SIG-M5 treated with dmso at 0.1 percent for 504 hours (cell line): Measurements from ENCODE around the gene AGAP3.

Source experiments
- DNase-seq: peaks from one replicate; lab custom pipeline; 2025; ENCODE audit not compliant: unreplicated experiment; lab: John Stamatoyannopoulos, UW

Gene AGAP3

DNA sequence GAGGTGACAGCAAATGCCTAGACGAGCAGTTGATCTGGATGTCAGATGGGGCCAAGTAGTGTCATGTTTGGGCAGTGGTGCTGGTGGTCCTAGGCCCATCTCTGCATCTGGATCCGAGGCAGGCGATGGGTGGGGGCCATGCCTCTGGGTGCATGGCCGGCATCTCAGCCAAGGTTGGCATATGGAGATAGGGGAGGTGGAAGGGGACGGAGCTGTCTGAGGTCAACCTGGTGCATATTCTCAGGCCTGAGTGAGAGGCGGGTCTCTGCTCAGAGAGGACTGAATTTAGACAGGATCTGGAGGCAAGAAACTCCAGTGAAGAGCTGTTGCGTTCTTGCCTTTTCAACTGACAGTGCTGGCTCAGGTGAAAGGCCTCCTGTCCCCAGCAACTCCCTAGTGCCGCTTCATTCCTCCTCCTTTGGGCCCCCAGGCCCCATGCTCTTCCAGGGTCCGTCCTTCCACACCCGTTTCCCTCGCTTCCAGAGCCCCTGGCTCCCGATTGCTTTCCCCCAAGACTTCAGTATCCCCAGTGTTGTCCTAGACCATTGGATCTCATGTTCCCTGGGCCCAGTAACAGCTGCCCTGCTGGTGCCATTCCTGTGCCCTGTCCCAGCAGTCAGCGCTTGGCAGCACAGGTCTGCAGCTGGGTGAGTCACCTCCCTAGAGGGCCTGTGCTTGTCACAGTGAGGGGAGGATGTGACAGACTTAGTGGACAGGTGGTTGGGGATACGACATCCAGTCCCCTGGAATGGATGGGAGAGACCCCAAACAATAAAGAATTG lies 48.7 kb downstream of the AGAP3 start:
- DNase-seq, result no peak

DNA sequence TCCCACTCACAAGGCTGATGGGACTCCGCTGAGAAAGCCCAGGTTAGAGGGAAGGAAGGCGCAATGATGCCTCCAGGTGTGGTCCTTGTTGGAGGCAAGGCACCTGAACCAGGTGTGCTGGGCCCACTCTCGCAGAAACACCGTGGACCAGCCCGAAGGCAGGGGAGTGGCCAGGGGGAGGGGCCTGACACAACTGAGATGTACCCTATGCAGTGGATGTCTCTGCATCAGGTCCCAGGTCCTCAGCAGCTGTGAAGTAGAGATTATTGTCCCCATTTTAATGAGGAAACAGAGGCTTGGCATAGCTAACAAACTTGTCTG lies 49.2 kb downstream of the AGAP3 start:
- no peak for DNase-seq

DNA sequence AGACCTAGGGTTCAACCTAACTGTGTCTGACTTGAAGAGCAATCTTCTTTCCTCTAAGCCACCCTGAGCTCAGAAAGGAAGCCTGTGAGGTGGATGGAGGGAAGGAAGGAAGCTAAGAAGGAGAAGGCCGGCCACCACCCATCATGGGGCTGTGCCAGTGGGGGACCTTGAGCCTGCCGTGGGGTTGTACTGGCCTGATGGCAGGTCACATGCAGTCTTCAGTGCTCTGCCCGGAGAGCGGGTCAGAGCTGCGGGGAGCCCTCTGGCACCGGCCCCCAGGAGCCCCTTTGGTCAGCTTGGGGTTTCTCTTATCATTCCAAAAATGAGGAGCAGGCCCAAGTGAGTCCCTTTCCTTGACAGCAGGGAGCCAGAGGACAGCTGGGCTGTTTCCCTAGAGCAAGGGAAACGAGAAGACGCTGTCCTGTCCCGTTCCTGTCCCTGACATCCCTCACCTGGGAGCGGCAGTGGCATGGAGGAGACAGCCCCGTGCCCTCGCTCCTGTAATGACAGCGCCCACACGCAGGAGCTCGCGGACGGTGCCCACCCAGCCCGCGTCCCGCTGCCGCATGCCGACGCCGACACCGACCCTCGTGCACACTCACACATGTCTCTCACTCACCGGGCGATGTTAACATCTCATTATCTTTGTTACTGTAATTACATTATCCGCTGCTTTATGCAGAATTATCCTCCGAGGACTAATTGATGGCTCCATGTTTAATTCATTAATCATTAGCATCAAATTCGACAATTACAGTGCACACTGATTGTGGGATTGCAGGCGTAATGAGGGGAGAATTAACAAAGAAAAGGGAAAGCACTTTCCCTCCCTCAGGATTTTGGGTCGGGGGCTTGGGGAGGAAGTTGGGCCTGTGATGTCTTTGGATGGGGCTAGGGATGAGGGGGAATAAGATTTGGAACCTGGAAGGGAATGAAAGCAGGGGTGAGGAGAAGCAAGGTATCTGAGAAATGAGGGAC lies 49.9 kb downstream of the AGAP3 start:
- DNase-seq, result no peak

DNA sequence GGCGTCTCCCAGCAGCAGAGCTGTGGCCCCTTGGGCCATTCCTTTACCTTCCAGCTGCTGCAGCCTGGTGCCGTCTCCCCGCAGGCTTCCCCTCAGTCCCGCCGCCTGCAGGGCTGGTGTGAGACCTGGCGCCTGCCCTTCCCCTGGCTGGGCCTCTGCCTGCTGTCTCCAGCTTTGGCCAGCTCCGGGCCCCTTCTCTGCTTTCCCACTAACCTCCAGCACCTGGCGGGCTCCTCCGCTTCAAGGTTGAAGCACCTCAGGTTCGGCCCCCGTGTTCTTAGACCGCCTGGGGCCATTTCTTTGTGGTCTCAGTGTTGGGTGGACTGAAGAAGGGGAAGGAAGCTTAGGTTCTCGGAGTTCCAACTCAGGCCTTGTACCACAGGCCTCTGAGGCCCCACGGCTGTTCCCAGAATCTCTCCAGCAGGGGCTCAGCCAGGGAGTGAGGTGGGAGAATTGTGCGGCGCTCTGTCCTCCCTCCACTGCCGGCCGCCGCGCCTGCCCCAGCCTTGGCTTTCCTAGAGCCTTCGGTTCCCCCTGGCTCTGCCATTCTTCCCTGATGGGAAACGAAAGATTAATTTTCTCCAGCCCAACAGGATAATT lies 50.9 kb downstream of the AGAP3 start:
- DNase-seq, result no peak

DNA sequence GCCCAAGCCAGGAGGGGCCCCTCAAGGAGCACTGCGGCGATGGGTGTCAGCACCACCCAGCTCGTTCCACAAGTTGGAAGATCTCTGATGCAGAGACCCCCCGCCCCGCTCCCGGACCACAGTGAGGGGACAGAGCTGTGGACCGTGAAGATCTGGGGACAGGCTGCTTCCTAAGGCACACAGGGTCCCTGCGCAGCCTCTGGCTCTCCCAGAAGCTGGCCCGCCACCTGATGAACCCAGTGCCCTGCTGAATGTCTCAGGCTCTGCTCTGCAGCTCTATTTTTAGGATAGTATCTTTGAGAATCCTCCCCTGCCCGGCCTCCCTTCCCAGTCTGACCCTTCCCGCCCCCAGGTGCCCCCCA lies 51.5 kb downstream of the AGAP3 start:
- no peak for DNase-seq

DNA sequence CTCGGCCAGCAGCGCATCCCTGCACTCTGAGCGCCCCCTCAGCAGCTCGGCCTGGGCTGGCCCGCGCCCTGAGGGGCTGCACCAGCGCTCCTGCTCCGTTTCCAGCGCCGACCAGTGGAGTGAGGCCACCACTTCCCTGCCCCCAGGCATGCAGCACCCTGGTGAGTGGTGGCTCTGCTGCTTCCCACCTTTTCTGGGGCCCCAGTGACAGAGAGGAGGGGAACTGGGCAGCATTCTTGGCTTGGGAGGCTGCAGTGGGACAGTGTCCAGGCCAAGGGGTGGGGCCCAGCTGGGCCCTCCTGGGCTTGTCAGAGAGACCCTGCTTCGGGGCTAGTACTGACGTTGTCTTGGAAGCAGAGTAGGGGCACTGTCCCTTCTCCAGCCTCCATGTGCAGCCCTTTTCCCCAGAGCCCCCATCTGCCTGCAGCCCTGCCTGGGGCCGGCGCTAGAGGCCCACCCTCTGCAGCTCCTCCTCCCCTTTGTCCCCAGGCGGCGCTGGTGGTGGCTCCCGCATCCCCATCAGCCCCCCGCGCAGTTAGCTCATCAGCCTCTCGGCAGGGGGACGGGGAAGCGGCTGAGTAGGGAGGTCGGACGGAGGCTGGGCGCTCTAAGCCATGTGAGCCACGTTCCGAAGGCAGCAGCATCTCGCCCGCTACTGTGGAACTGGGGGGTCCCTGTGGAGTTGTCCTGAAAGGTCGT lies 52.0 kb downstream of the AGAP3 start:
- no peak for DNase-seq

DNA sequence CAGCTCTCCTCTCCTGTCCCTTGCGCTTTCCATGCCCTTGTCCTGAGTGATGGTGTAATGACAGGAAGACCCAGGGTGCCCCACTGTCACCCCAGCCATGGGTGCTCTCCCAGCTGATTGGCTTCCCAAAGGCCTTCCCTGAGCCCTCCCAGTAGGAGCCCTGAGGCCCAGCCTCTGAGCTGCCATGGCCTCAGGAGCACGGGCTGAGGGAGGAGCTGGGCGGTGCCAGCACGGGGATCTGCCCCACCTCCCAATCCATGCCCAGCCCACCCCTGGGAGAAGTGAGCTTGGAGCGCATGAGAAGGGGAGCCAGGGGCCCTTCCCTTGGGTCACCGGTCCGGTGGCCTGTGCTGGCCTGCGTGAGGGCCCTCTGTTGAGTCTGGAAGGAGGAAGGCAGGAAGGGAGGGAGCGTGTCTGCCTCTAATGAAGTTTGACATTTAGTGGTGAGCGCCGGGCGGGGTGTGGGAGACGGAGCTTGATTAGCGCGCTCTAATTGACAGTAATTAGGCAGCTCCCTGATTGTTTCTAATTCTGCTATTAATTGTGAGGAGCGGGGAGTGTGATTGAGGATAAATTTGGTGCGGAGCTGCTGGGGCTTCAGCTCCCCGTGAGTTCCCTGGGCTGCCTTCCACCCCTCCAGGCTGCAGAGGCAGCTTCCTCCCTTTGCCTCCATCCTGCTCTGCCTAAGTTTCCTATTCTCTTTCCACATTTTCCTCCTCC lies 53.0 kb downstream of the AGAP3 start:
- no peak for DNase-seq

DNA sequence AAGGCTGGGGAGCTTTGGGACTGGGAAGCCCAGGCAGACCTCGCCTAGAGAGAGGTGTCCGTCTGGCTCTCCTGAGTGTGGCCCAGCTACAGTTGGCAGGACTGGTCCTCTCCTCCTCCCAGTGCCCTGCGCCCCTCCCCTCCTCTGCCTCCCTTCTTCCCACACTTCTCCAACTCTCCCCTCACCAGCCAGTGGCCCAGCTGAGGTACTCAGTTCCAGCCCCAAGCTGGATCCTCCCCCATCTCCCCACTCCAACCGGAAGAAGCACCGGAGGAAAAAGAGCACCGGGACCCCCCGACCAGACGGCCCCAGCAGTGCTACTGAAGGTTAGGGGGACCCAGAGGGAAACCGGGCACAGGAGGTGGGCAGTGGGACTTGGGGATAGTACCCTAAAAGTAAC lies 53.5 kb downstream of the AGAP3 start:
- DNase-seq, result no peak

DNA sequence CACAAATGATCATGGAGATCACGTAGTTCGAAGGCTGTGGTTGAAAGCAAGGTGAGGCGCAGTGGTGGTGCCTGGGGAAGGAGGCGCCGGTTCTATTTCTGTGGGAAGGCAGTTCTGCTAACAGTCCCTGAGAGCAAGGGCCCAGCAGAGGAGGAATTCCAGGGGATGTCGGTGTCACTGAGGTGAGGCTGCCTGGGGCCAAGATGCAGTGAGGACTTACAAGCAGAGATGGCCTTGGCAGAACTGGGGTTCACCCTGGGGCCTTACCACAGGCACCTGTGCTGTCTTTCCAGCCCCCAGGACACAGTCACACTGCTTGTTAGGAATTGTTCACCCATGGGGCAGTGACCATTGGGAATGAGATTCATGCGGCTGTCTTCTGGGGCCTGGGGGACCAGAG lies 54.6 kb downstream of the AGAP3 start:
- no peak for DNase-seq

DNA sequence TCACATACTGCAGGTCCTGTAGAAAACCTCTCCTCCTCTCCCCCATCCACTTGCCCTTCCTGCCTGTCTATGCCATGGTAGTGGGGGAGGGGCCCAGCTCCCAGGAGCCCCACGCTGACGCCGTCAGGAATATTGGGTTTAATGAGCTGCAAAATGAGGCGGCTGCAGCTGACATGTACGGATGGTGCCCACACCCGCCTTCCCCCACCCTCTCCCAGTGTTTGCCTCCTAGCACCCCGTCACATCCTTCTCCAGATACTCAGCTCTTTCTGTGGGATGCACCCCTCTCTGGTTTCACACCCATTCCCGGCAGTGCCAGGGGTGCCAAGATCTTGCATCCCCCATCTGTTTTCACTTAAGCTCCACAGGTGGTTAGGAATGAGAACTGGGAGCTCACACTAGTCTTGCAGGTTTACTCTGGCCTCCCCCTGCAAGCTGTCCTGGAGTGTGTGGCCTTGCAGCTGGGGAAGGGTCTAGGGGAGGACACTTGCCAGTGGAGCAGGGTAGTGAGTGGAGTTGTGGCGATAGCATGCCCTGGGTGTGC lies 55.1 kb downstream of the AGAP3 start:
- no peak for DNase-seq

DNA sequence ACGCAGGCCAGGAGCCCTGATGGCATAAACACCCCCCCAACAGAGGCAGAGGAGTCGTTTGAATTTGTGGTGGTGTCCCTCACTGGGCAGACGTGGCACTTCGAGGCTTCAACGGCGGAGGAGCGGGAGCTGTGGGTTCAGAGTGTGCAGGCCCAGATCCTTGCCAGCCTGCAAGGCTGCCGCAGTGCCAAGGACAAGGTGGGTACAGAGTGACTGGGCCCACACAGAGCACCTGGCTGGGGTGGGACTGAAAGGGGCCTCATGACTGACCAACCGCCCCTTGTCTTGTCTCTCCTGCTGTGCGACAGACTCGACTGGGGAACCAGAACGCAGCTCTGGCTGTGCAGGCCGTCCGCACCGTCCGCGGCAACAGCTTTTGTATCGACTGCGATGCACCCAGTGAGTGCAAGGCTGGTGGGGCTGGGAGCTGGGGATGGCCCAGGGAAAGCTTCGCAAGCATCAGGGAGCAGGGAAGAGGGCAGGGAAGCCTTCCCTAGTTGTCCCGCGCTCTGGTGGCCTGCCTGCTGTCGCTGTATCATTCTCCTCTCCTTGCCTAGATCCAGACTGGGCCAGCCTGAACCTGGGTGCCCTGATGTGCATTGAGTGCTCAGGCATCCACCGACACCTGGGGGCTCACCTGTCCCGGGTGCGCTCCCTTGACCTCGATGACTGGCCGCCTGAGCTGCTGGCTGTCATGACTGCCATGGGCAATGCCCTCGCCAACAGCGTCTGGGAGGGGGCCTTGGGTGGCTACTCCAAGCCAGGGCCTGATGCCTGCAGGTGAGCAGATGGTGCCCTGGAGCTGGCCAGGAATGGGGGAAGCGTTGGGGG lies 55.8 kb downstream of the AGAP3 start:
- no peak for DNase-seq

DNA sequence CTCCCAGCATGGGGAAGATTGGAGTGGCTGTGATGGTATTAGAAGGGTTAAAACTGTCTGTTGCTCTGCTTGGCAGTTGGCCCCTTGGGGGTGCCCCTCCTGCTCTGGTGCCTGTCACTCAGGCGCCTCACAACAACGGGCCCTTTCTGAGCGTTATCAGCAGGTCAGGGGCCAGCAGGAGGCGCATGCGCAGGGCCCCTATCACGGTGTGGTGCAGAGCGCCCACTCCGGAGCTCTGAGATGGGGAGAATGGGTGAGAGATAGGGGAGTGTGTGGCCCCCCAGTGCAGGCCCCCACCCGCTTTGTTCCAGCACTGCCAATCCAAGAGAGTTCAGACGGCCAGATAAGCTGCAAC lies 56.4 kb downstream of the AGAP3 start:
- no peak for DNase-seq

DNA sequence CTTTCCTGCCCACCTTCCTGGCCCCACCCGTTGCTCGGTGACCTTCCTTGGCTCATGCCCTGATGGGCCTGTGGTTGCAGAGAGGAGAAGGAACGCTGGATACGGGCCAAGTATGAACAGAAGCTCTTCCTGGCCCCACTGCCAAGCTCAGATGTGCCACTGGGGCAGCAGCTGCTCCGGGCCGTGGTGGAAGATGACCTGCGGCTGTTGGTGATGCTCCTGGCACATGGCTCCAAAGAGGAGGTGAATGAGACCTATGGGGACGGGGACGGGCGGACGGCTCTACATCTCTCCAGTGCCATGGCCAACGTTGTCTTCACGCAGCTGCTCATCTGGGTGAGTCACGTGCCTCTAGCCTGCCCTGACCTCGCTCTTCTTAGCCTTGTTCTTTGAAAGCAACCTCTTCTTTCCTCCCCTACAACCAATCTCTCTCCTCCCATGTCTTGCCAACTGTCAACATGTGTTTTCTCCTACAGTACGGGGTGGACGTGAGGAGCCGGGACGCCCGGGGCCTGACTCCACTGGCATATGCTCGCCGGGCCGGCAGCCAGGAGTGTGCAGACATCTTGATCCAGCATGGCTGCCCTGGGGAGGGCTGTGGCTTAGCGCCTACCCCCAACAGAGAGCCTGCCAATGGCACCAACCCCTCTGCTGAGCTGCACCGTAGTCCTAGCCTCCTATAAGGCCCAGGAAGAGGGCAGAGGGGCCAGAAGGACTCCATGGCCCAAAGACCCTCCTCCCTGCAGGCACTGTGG lies 57.2 kb downstream of the AGAP3 start:
- no peak for DNase-seq

DNA sequence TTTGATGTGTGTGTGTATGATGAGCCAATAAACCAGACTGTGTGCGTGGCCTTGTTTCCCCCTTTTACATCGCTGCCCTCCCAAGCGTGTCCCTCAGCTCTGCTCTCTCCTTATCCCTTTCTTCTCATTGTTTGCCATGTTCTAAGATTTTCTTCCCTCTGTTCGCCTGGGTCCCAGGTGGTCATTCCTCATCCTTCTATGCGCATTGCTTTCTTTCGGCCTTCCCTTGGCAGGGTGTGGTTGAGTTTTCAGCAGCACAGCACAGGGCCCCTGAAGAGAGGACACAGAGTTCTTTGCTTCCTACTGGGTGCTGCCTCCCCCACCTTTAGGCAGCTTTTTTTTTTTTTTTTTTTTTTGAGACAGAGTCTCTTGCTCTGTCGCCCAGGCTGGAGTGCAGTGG lies 58.1 kb downstream of the AGAP3 start:
- DNase-seq, result no peak

DNA sequence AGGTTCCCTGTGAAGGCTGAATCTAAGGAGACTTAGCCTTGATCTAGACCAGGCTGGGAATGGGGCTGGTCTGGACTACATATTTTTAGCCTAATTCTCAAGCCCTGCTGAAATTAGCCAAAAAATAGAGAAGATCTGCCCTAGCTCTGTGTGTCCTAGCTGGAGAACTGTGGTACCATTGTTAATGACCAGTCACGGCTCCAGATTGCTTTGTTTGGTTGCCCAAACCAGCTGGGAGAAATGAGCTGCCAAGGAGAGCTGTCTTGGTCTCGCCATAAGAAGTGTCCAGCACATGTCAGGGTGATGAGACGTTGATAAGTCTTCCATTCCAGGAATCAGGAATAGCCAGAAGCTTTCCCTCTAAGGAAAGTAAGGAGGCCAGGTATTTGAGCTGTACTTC lies 60.5 kb downstream of the AGAP3 start:
- DNase-seq, result no peak

DNA sequence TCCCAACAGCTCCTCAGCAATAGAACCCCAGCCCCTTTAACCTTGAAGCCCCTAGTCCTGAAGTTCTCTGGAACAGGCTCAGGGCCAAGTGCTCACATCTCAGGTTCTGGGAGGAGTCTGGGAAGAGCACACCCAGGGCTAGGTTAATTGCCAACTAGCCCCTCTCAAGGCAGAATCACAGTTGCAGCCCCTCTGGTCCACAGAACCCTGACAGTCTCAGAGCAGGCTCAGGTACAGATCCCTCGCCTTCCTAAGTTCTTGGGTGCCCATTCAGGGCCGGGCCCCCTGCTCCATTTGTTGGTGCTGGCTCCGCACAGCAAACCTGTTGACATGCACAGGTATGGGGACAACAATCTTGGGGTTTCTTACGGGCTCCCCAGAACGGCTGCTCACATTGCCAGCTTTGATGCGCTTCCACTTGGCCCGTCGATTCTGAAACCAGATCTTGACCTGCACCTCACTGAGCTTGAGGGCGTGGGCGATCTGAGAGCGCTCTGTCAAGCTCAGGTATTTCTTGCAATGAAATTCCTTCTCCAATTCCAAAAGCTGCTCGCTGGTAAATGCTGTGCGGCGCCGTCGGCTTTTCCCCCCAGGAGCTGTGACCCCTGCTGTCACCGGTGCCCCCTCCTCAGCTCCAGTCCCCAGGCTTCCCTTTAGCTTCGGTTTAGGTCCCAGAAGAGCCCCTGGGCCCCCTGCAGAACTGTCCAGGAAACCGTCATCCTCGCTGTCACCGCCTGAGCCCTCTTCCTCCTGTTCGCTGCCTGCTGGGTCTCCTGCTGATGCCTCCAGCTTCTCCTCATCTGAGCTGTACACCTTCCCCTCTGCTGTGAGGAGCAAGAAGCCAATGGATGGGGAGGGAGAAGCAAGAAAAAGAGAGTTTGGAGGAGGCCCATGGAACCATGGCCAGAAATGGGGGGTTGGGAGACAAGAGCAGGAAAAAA lies 62.3 kb downstream of the AGAP3 start:
- DNase-seq, result no peak

DNA sequence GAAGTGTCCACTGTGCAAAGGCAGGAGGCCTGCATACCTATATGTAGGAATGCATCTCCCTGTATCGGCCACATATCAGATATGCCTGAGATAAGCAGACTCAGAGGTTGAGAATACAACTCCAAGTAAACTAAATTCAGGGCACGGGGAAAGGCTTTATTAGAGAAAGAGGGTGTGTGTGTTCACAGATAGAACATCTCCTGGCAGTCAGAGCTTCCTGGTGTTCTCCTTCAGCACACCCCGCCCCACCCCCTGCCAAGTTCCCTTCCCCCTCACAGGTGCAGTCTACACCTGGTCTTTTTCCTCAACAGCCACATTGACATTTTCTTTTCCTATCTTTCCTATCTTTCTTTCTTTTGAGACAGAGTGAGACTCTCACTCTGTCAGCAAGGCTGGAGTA lies 64.1 kb downstream of the AGAP3 start:
- DNase-seq, result no peak
